Gastrocnemius medialis (tissue), 4 donors: ENCODE data around the gene CREB3L4.

ENCODE experiments used
- POLR2A ChIP-seq, 2 donors: fragments of 450-650 bp; IDR thresholded peaks; one replicate each; pipeline ENCODE4 v1.6.1; 2017; ENCODE audit warnings: antibody characterized with exemption in 2 of 2, mild to moderate bottlenecking in 2 of 2, moderate library complexity in 2 of 2
- TF ChIP-seq, protein P1 (sequence below), 5 experiments: fragments of 450-650 bp in 3 of 5; fragments of 200-600 bp in 2 of 5; sonication (generic) in 2 of 5; IDR thresholded peaks in 4 of 5; conservative IDR thresholded peaks in 1 of 5; 1 replicate in 4 of 5; 2 replicates in 1 of 5; pipeline ENCODE4 v1.5.1; 2016 to 2019; ENCODE audit warnings: antibody characterized with exemption in 5 of 5, mild to moderate bottlenecking in 3 of 5, moderate library complexity in 3 of 5

DNA sequence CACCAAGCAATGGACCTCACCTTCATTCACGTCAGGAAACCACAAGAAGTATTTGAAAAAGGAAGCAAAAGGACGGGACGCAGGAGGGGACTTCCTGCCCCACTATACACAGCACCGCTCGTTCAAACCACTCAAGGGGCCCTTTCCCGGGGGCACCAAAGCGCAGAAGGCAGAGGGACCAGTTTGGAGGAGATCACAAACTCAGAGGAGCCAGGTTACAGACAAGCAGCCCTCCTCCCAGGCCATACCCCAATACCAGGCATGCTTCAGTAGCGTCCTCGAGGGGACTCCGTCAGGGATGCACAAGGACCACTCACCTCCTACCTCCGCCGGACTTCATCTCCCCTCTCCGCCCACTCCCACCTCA, 10.0 kb upstream of the CREB3L4 start:
- TF ChIP-seq, protein P1, sequence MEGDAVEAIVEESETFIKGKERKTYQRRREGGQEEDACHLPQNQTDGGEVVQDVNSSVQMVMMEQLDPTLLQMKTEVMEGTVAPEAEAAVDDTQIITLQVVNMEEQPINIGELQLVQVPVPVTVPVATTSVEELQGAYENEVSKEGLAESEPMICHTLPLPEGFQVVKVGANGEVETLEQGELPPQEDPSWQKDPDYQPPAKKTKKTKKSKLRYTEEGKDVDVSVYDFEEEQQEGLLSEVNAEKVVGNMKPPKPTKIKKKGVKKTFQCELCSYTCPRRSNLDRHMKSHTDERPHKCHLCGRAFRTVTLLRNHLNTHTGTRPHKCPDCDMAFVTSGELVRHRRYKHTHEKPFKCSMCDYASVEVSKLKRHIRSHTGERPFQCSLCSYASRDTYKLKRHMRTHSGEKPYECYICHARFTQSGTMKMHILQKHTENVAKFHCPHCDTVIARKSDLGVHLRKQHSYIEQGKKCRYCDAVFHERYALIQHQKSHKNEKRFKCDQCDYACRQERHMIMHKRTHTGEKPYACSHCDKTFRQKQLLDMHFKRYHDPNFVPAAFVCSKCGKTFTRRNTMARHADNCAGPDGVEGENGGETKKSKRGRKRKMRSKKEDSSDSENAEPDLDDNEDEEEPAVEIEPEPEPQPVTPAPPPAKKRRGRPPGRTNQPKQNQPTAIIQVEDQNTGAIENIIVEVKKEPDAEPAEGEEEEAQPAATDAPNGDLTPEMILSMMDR (IDR thresholded peaks at IDR 0.05 in 4 of 5, conservative IDR thresholded peaks at IDR 0.05 in 1 of 5) = no peak
- no peak for TF ChIP-seq POLR2A (IDR thresholded peaks at IDR 0.05)
